Testis (tissue), 3 donors: ENCODE data around the gene C3orf20. TPM values are rescaled to one million over a fixed set of nuclear protein-coding genes. Genes with fewer than 3 reads are reported as not detected.

Experiments used
- DNase-seq: peaks from one replicate; pipeline ENCODE4 v3.0.0-alpha.2; 2019
- H3K27ac ChIP-seq, 2 donors: fragments of 200-600 bp; sonication (generic); one replicate each; pipeline ENCODE4 v1.5.1; 2019
- H3K27me3 ChIP-seq: fragments of 200-600 bp; sonication (generic); one replicate; pipeline ENCODE4 v1.5.1; 2019
- H3K36me3 ChIP-seq: fragments of 200-600 bp; sonication (generic); one replicate; pipeline ENCODE4 v1.5.1; 2017; ENCODE audit warnings: low read depth; ENCODE audit errors: missing control alignments
- H3K4me1 ChIP-seq: fragments of 200-600 bp; sonication (generic); one replicate; pipeline ENCODE4 v1.5.1; 2019
- H3K4me3 ChIP-seq, 2 donors: fragments of 200-600 bp; sonication (generic); one replicate each; pipeline ENCODE4 v1.5.1; 2017 to 2019
- H3K9me3 ChIP-seq: fragments of 200-600 bp; sonication (generic); one replicate; pipeline ENCODE4 v1.5.1; 2017
- POLR2A ChIP-seq: fragments of 450-650 bp; IDR thresholded peaks from one replicate; pipeline ENCODE4 v1.6.1; 2017; ENCODE audit warnings: antibody characterized with exemption, mild to moderate bottlenecking, moderate library complexity
- WGBS, 2 donors: methylation state at CpG; one replicate each; pipeline ENCODE4 v1.1.5; 2018; 5-methylcytosine and 5-hydroxymethylcytosine counted together
- intact Hi-C: fragments of 100-400 bp; cut with DNase I; formaldehyde crosslinking; loops from one replicate; pipeline ENCODE4 v1.15.1; 2023; ENCODE audit warnings: low total_unique reads
- polyA plus RNA-seq: library from polyadenylated mRNA; stranded (reverse); fragments of 350-450 nt; fragmentation: Illumina TruSeq; extraction: RNeasy Lipid Tissue Mini Kit (QIAGEN cat#74804); gene quantifications from one replicate; pipeline ENCODE4 v1.2.3, GENCODE V29; 2014; ENCODE audit warnings: low read depth, low replicate concordance; ENCODE audit not compliant: insufficient read depth
- total RNA-seq, 2 donors: library from RNA; depleted of rRNA; stranded (reverse); fragments of >200 nt; gene quantifications; one replicate each; pipeline ENCODE4 v1.2.3, GENCODE V29; 2016
- TF ChIP-seq, protein P1 (sequence below), 3 experiments: fragments of 450-650 bp in 2 of 3; fragments of 200-600 bp in 1 of 3; sonication (generic) in 1 of 3; IDR thresholded peaks; one replicate each; pipeline ENCODE4 v1.5.1; 2016 to 2019; ENCODE audit warnings: antibody characterized with exemption in 3 of 3, mild to moderate bottlenecking in 2 of 3, moderate library complexity in 1 of 3

Gene C3orf20
- total and polyA plus RNA-seq, 3 donors from 2014 or later = 3.8 to 16.5 (median 11.0) TPM

DNA sequence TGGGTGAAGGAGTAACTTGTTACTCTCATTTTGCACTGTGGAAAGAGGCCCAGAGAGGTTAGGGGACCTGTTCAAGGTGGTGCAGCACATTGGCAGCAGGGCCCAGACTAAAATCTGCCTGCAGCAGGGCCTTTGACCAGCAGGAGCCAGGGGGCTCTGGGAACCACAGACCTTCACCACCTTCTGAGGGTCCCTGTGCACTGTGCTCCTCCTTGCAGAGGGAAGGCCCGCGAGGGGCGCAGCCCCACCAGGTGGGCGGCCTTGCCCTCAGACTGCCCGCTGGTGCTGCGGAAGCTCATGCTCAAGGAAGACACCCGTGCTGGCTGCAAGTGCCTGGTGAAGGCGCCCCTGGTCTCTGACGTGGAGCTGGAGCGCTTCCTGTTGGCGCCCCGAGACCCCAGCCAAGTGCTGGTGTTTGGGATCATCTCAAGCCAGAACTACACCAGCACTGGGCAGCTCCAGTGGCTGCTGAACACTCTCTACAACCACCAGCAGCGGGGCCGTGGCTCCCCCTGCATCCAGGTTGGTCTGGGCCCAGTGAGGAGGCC is 82.3 kb downstream of the C3orf20 start:
- Histone ChIP-seq H3K36me3 (no peaks in the 10 kb centered on the region), H3K9me3 (no peaks in the 10 kb centered on the region), H3K4me1 (no peaks in the 10 kb centered on the region), H3K4me3 (no peak overlapping the region), H3K27me3 (no peaks in the 10 kb centered on the region), H3K27ac (no peak overlapping the region)
- DNase-seq = no peak
- TF ChIP-seq, protein P1, sequence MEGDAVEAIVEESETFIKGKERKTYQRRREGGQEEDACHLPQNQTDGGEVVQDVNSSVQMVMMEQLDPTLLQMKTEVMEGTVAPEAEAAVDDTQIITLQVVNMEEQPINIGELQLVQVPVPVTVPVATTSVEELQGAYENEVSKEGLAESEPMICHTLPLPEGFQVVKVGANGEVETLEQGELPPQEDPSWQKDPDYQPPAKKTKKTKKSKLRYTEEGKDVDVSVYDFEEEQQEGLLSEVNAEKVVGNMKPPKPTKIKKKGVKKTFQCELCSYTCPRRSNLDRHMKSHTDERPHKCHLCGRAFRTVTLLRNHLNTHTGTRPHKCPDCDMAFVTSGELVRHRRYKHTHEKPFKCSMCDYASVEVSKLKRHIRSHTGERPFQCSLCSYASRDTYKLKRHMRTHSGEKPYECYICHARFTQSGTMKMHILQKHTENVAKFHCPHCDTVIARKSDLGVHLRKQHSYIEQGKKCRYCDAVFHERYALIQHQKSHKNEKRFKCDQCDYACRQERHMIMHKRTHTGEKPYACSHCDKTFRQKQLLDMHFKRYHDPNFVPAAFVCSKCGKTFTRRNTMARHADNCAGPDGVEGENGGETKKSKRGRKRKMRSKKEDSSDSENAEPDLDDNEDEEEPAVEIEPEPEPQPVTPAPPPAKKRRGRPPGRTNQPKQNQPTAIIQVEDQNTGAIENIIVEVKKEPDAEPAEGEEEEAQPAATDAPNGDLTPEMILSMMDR (IDR thresholded peaks at IDR 0.05) = no peak
- no peak for TF ChIP-seq POLR2A
- intact Hi-C loops = no loop called here
- 78% methylated on average over 8 of the region's 14 CpGs; no CpG with 5 or more reads in 1 of the 2 donors for WGBS, 2 donors

DNA sequence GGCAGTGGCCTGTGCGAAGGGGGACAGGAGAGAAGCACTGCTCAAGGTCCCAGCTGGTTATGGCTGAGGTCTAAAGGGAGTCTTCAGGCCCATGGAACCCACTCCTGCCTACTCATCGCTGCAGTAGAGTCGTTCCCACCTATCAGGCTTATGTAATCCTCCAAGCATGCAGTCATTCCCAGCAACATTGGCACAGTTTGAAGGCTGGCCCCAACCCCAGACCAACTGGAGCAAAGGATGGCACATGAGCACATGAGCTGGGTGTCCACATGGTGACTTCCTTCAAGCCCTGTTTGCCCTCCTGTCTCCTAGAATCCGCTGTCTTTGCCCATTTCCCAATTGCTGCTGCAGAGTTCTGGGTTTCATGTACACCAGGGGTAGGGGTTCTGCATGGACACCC is 83.4 kb downstream of the C3orf20 start:
- TF ChIP-seq POLR2A = no peak
- intact Hi-C loops = no loop called here
- Histone ChIP-seq H3K27me3 (no peaks in the 10 kb centered on the region), H3K4me3 (no peak overlapping the region), H3K4me1 (no peaks in the 10 kb centered on the region), H3K9me3 (no peaks in the 10 kb centered on the region), H3K36me3 (no peaks in the 10 kb centered on the region), H3K27ac (no peak overlapping the region)
- 82 to 100% methylated on average over 2 to 4 of the region's 4 CpGs for WGBS, 2 donors
- DNase-seq = no peak

GRCh38 chr3:14758959-14759358 is 84.0 kb downstream of the C3orf20 start:
- TF ChIP-seq, protein P1 (IDR thresholded peaks at IDR 0.05) = no peak
- Histone ChIP-seq H3K27ac (no peak overlapping the region), H3K4me1 (no peaks in the 10 kb centered on the region), H3K27me3 (no peaks in the 10 kb centered on the region), H3K36me3 (no peaks in the 10 kb centered on the region), H3K9me3 (no peaks in the 10 kb centered on the region), H3K4me3 (no peak overlapping the region)
- intact Hi-C loops = no loop called here
- 93 to 100% methylated on average over 1 to 3 of the region's 3 CpGs for WGBS, 2 donors
- DNase-seq = no peak

- H3K27me3 ChIP-seq = no peaks in the 10 kb centered on the region
- no peaks in the 10 kb centered on the region for H3K9me3 ChIP-seq
- no peak for TF ChIP-seq POLR2A
- TF ChIP-seq, protein P1 (IDR thresholded peaks at IDR 0.05) = no peak
- no peak for DNase-seq
- intact Hi-C loops = no loop called here
- no peaks in the 10 kb centered on the region for H3K4me1 ChIP-seq
- no peak overlapping the region for H3K27ac ChIP-seq
- no peaks in the 10 kb centered on the region for H3K36me3 ChIP-seq
- no peak overlapping the region for H3K4me3 ChIP-seq
Observed at GRCh38 chr3:14760185-14760584, 85.2 kb downstream of the C3orf20 start.

- WGBS, 2 donors = 74 to 76% methylated on average over 9 of the region's 9 CpGs
- no peak for DNase-seq
- intact Hi-C loops = no loop called here
- Histone ChIP-seq H3K27me3 (no peaks in the 10 kb centered on the region), H3K4me3 (no peak overlapping the region), H3K36me3 (no peaks in the 10 kb centered on the region), H3K4me1 (no peaks in the 10 kb centered on the region), H3K9me3 (no peaks in the 10 kb centered on the region), H3K27ac (no peak overlapping the region)
- TF ChIP-seq POLR2A = no peak
- TF ChIP-seq, protein P1 (IDR thresholded peaks at IDR 0.05) = no peak
Observed at GRCh38 chr3:14761121-14761672, 86.3 kb downstream of the C3orf20 start.
